Measurements from ENCODE around the gene TBX18.
A peak's percentile ranks its signal among the peaks of the same experiment; 100 is the strongest.

TBX18 gene

GRCh38 chr6:84763003-84763885 lies 1.2 kb downstream of the TBX18 start:
- DNase-seq: peak; percentile 58

GRCh38 chr6:84762220-84763002 lies 2.0 kb downstream of the TBX18 start:
- H3K4me3 Mint-ChIP-seq: peak overlapping the region; percentile 91
- TF ChIP-seq, protein P1, sequence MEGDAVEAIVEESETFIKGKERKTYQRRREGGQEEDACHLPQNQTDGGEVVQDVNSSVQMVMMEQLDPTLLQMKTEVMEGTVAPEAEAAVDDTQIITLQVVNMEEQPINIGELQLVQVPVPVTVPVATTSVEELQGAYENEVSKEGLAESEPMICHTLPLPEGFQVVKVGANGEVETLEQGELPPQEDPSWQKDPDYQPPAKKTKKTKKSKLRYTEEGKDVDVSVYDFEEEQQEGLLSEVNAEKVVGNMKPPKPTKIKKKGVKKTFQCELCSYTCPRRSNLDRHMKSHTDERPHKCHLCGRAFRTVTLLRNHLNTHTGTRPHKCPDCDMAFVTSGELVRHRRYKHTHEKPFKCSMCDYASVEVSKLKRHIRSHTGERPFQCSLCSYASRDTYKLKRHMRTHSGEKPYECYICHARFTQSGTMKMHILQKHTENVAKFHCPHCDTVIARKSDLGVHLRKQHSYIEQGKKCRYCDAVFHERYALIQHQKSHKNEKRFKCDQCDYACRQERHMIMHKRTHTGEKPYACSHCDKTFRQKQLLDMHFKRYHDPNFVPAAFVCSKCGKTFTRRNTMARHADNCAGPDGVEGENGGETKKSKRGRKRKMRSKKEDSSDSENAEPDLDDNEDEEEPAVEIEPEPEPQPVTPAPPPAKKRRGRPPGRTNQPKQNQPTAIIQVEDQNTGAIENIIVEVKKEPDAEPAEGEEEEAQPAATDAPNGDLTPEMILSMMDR (IDR thresholded peaks at IDR 0.05): no peak
- H3K9me3 Mint-ChIP-seq: no peaks in the 10 kb centered on the region
- no peak overlapping the region for H3K27ac Mint-ChIP-seq
- peaks cover 17% of the 10 kb centered on the region for H3K4me1 Mint-ChIP-seq
- peak; percentile 50 for DNase-seq
- no peaks in the 10 kb centered on the region for H3K36me3 Mint-ChIP-seq (ENCODE audit: low read depth)
- peaks cover 86% of the 10 kb centered on the region for H3K27me3 Mint-ChIP-seq (ENCODE audit: low read depth, poor library complexity)

More at GRCh38 chr6:84763003-84763885, 1.2 kb downstream of the TBX18 start:
- Mint-ChIP-seq H3K4me1 (peaks cover 25% of the 10 kb centered on the region), H3K27ac (no peak overlapping the region), H3K27me3 (ENCODE audit: low read depth, poor library complexity) (peaks cover 91% of the 10 kb centered on the region), H3K9me3 (no peaks in the 10 kb centered on the region), H3K4me3 (peak overlapping the region; percentile 91), H3K36me3 (ENCODE audit: low read depth) (no peaks in the 10 kb centered on the region)
- TF ChIP-seq, protein P1 (IDR thresholded peaks at IDR 0.05): no peak

GRCh38 chr6:84758486-84758885 lies 5.9 kb downstream of the TBX18 start:
- no peaks in the 10 kb centered on the region for H3K36me3 Mint-ChIP-seq (ENCODE audit: low read depth)
- TF ChIP-seq, protein P1 (IDR thresholded peaks at IDR 0.05): no peak
- no peak overlapping the region for H3K27ac Mint-ChIP-seq
- H3K9me3 Mint-ChIP-seq: no peaks in the 10 kb centered on the region
- H3K27me3 Mint-ChIP-seq (ENCODE audit: low read depth, poor library complexity): peaks cover 58% of the 10 kb centered on the region
- peaks cover 5% of the 10 kb centered on the region for H3K4me1 Mint-ChIP-seq
- H3K4me3 Mint-ChIP-seq: no peak overlapping the region
- no peak for DNase-seq

DNA sequence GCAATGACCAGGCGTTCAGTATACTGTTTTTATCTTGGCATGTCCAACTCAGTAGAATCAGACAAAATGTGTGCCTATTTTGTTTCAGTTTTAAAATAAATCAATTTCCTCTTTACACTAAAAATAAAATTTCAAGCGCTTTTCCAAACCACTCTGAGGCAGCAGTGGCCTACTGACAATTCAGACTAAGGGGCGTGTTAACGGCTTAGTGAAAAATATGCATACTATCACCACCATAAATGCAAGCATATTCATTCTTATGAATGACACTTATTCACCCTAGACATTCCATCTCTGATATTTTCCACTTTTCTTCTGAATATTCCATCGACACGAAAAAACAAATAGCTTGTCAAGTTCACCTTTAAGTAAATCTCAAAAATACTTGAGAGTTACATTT lies 7.5 kb downstream of the TBX18 start:
- no peaks in the 10 kb centered on the region for H3K4me1 Mint-ChIP-seq
- H3K36me3 Mint-ChIP-seq (ENCODE audit: low read depth): no peaks in the 10 kb centered on the region
- no peak overlapping the region for H3K27ac Mint-ChIP-seq
- no peak for DNase-seq
- H3K9me3 Mint-ChIP-seq: no peaks in the 10 kb centered on the region
- H3K4me3 Mint-ChIP-seq: no peak overlapping the region
- peaks cover 58% of the 10 kb centered on the region for H3K27me3 Mint-ChIP-seq (ENCODE audit: low read depth, poor library complexity)
- TF ChIP-seq, protein P1 (IDR thresholded peaks at IDR 0.05): no peak

DNA sequence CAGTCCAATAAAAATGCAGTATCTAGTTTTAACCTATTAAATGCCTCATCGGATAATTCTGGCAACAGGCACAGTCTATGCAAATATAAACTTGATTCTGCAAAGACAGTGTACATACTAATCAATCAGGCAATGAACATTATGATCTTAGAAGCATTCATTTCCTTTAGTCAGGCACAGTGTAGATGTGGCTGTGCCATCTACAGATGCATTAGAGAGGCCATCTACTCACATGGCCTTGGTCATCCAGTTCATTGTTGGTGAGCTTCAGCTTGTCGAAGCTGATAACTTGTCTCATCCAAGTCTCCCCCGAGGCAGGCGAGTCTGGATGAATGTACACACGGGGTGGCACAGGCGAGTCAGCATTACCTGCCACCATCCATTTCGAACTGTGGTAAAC lies 7.9 kb downstream of the TBX18 start:
- Mint-ChIP-seq H3K27ac (no peak overlapping the region), H3K4me1 (no peaks in the 10 kb centered on the region), H3K9me3 (no peaks in the 10 kb centered on the region), H3K4me3 (no peak overlapping the region), H3K36me3 (ENCODE audit: low read depth) (no peaks in the 10 kb centered on the region), H3K27me3 (ENCODE audit: low read depth, poor library complexity) (peaks cover 58% of the 10 kb centered on the region)
- no peak for DNase-seq
- TF ChIP-seq, protein P1 (IDR thresholded peaks at IDR 0.05): no peak

Data from nephron progenitor cell (in vitro differentiated cells).